Epithelial cell of esophagus (primary cell): ENCODE data around the gene IL36B.

Source experiments
- DNase-seq: peaks from one replicate; pipeline ENCODE4 v3.0.0; 2010; ENCODE audit warnings: low read depth
- H3K4me3 ChIP-seq: 2 replicates; pipeline ENCODE4 v1.5.1; 2011; ENCODE audit warnings: mild to moderate bottlenecking, low read length, control low read depth
- CTCF ChIP-seq: IDR thresholded peaks from 2 replicates; pipeline ENCODE4 v1.5.1; 2011; ENCODE audit warnings: low read depth, mild to moderate bottlenecking, low read length, control low read depth, inconsistent platforms; ENCODE audit not compliant: insufficient read depth; ENCODE audit errors: missing control alignments

IL36B gene

GRCh38 chr2:113060396-113060795 is 7.7 kb upstream of the IL36B start:
- DNase-seq = peak; percentile 57
- TF ChIP-seq CTCF = no peak
- H3K4me3 ChIP-seq = no peak overlapping the region

DNA sequence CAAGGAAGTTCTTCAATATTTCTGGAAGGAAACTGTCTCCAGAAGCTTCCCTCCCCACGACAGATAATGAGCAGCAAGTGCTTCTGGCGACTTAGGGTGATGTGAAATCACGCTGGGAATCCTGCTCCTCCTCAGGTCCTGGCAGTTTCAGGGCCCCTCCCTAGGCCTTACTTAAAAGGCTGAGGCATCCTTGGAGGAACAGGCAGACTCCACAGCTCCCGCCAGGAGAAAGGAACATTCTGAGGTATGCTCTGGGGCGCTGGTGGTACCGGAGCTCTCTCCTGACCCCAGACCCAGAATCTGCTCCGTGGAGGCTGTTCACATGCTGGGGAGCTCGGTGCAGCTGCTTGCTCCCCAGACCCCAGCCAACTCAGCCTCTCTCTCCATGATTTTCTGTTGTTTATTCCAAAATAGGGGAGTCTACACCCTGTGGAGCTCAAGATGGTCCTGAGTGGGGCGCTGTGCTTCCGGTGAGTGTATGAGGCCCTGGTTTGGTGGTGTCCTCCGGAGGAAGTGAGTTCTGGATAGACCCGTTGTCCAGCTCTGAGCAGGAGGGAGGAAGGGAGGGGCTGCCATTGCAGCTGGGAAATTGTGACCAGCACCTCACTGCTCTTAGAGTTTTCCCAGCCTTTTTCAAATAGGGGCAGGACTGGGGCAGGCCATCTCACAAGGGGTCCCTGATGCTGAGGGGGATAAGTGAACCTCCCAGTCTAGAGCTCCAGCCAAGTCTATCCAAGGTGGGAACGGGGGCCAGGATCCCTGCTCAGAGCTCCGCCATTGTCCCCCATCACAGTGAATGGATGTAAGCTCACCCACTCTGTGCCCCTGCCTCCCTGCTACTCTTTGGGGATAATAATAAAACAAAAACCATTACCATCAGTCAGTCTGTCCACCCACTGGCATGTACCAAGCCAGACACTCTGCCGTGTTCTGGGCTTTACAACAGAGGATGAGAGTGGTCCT is 6.6 kb upstream of the IL36B start, which contains the start of gene IL36RN:
IL36RN (plus strand) TSS at position 201 of the 963 bp plus-strand sequence; CDS start at position 442, 241 bp downstream.
- TF ChIP-seq CTCF = no peak
- peak; percentile 41 for DNase-seq
- no peak within 1 kb of the TSS for H3K4me3 ChIP-seq

- peak; percentile 88 for DNase-seq
- H3K4me3 ChIP-seq = no peak overlapping the region
- no peak for TF ChIP-seq CTCF
Observed at GRCh38 chr2:113058411-113058994, 5.8 kb upstream of the IL36B start.

GRCh38 chr2:113057117-113057516 is 4.5 kb upstream of the IL36B start:
- no peak for TF ChIP-seq CTCF
- DNase-seq = no peak
- H3K4me3 ChIP-seq = no peak overlapping the region

DNA sequence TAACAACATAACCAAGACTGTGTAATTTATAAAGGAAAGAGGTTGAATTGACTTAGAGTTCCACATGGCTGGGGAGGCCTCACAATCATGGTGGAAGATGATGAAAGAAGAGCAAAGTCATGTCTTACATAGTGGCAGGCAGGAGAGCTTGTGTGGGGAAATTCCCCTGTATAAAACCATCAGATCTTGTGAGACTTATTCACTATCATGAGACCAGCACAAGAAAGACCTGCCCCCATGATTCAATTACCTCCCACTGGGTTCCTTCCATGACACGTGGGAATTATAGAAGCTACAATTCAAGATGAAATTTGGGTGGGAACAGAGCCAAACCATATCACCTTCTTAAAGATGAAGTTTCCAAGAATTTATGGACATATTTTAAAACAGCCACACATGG is 3.9 kb upstream of the IL36B start:
- TF ChIP-seq CTCF = no peak
- DNase-seq = no peak
- no peak overlapping the region for H3K4me3 ChIP-seq

GRCh38 chr2:113054066-113054465 is 1.4 kb upstream of the IL36B start:
- peak; percentile 51 for DNase-seq

More at GRCh38 chr2:113054066-113054465, 1.4 kb upstream of the IL36B start:
- TF ChIP-seq CTCF = no peak
- no peak overlapping the region for H3K4me3 ChIP-seq
